Sigmoid colon (tissue), 7 donors: ENCODE data around the gene FCER2. TPM values are rescaled to one million over a fixed set of nuclear protein-coding genes. Genes with fewer than 3 reads are reported as not detected.

Experiments used
- DNase-seq: peaks from one replicate; pipeline ENCODE4 v3.0.0-alpha.2; 2019
- H3K27ac ChIP-seq, 4 donors: fragments of 200-600 bp; sonication (generic); one replicate each; pipeline ENCODE4 v1.5.1; 2016 to 2019; ENCODE audit warnings: mild to moderate bottlenecking in 1 of 4
- H3K27me3 ChIP-seq, 3 donors: fragments of 200-600 bp; sonication (generic); one replicate each; pipeline ENCODE4 v1.5.1; 2019; ENCODE audit warnings: mild to moderate bottlenecking in 1 of 3
- H3K36me3 ChIP-seq, 4 donors: fragments of 200-600 bp; sonication (generic); one replicate each; pipeline ENCODE4 v1.5.1; 2016 to 2019
- H3K4me1 ChIP-seq, 4 donors: fragments of 200-600 bp; sonication (generic); one replicate each; pipeline ENCODE4 v1.5.1; 2017 to 2019
- H3K4me3 ChIP-seq, 4 donors: fragments of 200-600 bp; sonication (generic); one replicate each; pipeline ENCODE4 v1.5.1; 2017 to 2019; ENCODE audit warnings: mild to moderate bottlenecking in 2 of 4, moderate library complexity in 1 of 4
- H3K9me3 ChIP-seq, 4 donors: fragments of 200-600 bp in 3 of 4; sonication (generic) in 3 of 4; one replicate each; pipeline versions ENCODE4 v1.5.1 to v1.6.1; 2013 to 2019
- CTCF ChIP-seq, 4 experiments: fragments of 450-650 bp in 3 of 4; fragments of 200-600 bp in 1 of 4; IDR thresholded peaks; one replicate each; pipeline ENCODE4 v1.5.1; 2016 to 2019; ENCODE audit warnings: antibody characterized with exemption in 4 of 4, mild to moderate bottlenecking in 3 of 4, moderate library complexity in 2 of 4
- EP300 ChIP-seq, 4 donors: sonication (generic); formaldehyde crosslinking; IDR thresholded peaks; one replicate each; pipeline ENCODE4 v1.6.1; 2017; ENCODE audit warnings: antibody characterized with exemption in 4 of 4
- POLR2A ChIP-seq, 2 donors: fragments of 450-650 bp; IDR thresholded peaks; one replicate each; pipeline ENCODE4 v1.6.1; 2016; ENCODE audit warnings: antibody characterized with exemption in 2 of 2, mild to moderate bottlenecking in 2 of 2, moderate library complexity in 2 of 2
- POLR2AphosphoS5 ChIP-seq, 4 donors: sonication (generic); formaldehyde crosslinking; IDR thresholded peaks; one replicate each; pipeline ENCODE4 v1.6.1; 2017; ENCODE audit warnings: antibody characterized with exemption in 4 of 4
- WGBS, 2 donors: extraction: QIAGEN DNeasy Blood & Tissue Kit; methylation state at CpG; one replicate each; pipeline ENCODE4 v1.1.7; 2013; 5-methylcytosine and 5-hydroxymethylcytosine counted together
- intact Hi-C: fragments of 100-400 bp; cut with DNase I; formaldehyde crosslinking; loops from one replicate; pipeline ENCODE4 v1.15.1; 2023
- polyA plus RNA-seq, 3 donors: library from polyadenylated mRNA; stranded (reverse); fragments of 200-250 nt; gene quantifications; one replicate each; pipeline ENCODE4 v1.2.3, GENCODE V29; 2013
- total RNA-seq, 4 donors: library from RNA; depleted of rRNA; stranded (reverse); fragments of >200 nt; gene quantifications; one replicate each; pipeline ENCODE4 v1.1.0, GENCODE V29; 2016
- donor health status: healthy with polysubstance abuse.
- donor health status: Bipolar disorder and iron deficiency.
- donor health status: healthy.

The FCER2 gene
- total and polyA plus RNA-seq, 7 donors = 0.27 to 14.7 (median 0.61) TPM; not detected in 1

GRCh38 chr19:7654401-7654800, 47.5 kb downstream of the FCER2 start:
- no peak for DNase-seq
- Histone ChIP-seq H3K36me3 (no peaks in the 10 kb centered on the region), H3K4me1 (peaks cover 0 to 8% (median 4%) of the 10 kb centered on the region in 4 donors), H3K4me3 (no peak overlapping the region), H3K27ac (no peak overlapping the region), H3K27me3 (peaks cover 0 to 10% (median 0%) of the 10 kb centered on the region in 3 donors), H3K9me3 (no peaks in the 10 kb centered on the region)
- no peak for TF ChIP-seq EP300 (IDR thresholded peaks at IDR 0.05)
- TF ChIP-seq POLR2AphosphoS5 (IDR thresholded peaks at IDR 0.05) = no peak
- no peak for TF ChIP-seq CTCF (IDR thresholded peaks at IDR 0.05)
- TF ChIP-seq POLR2A (IDR thresholded peaks at IDR 0.05) = no peak
- WGBS, 2 donors = 75 to 81% methylated on average over 8 of the region's 8 CpGs
- intact Hi-C loops = no loop called here

DNA sequence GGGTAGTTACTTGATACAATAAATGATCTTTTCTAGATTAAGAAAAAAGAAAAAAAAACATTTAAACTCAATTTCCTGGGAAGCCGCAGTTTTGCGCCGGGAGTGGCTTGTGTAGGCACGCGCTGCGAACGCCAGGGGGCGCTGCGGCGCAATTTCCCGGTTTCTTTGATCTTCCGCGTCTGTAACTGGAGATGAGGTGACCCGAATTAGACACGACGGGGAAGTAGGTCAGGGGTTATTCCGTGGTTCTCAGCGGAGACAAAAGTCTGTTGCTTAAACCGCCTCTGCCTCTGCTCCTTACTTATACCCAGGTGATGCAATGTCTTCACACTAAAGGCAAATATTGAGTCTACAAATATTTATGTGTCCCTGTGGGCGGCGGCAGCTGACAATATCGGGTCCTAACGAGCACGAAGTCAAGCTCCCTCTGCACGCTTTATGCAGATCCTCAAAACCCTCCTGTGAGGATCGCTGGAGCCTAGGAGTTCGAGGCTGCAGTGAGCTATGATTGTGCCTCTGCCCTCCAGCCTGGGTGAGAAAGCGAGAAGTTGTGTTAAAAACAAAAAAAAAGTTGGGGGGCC, 49.8 kb downstream of the FCER2 start:
- peaks cover 0 to 12% (median 0%) of the 10 kb centered on the region in 3 donors for H3K27me3 ChIP-seq
- H3K27ac ChIP-seq = peak overlapping the region in 1 of 4 donors; percentile 35
- H3K9me3 ChIP-seq = no peaks in the 10 kb centered on the region
- intact Hi-C loops = loop anchor here (1.0 to 2.0 kb wide), 2 partner anchors 28 to 149 kb away; partner anchors contain the start of gene TRAPPC5
- TF ChIP-seq POLR2A (IDR thresholded peaks at IDR 0.05) (no peak), CTCF (IDR thresholded peaks at IDR 0.05) (peak; percentile 88 to 96 (median 92)), POLR2AphosphoS5 (IDR thresholded peaks at IDR 0.05) (peak in 1 of 4 donors; percentile 46)
- no peaks in the 10 kb centered on the region for H3K36me3 ChIP-seq
- 4 to 5% methylated on average over 28 of the region's 28 CpGs for WGBS, 2 donors
- peaks cover 0 to 8% (median 4%) of the 10 kb centered on the region in 4 donors for H3K4me1 ChIP-seq
- peak; percentile 90 for DNase-seq
- peak overlapping the region in 2 of 4 donors; percentile 28 to 30 for H3K4me3 ChIP-seq

GRCh38 chr19:7650148-7650547, 51.8 kb downstream of the FCER2 start:
- H3K4me3 ChIP-seq = no peak overlapping the region
- intact Hi-C loops = no loop called here
- DNase-seq = no peak
- H3K36me3 ChIP-seq = no peaks in the 10 kb centered on the region
- peaks cover 0 to 28% (median 4%) of the 10 kb centered on the region in 3 donors for H3K27me3 ChIP-seq
- no peaks in the 10 kb centered on the region for H3K9me3 ChIP-seq
- H3K4me1 ChIP-seq = peaks cover 0 to 8% (median 4%) of the 10 kb centered on the region in 4 donors
- no peak for TF ChIP-seq POLR2A (IDR thresholded peaks at IDR 0.05)
- no peak for TF ChIP-seq EP300 (IDR thresholded peaks at IDR 0.05)
- TF ChIP-seq CTCF (IDR thresholded peaks at IDR 0.05) = no peak
- no peak for TF ChIP-seq POLR2AphosphoS5 (IDR thresholded peaks at IDR 0.05)
- H3K27ac ChIP-seq = no peak overlapping the region
- WGBS, 2 donors = 46 to 57% methylated on average over 2 of the region's 2 CpGs

DNA sequence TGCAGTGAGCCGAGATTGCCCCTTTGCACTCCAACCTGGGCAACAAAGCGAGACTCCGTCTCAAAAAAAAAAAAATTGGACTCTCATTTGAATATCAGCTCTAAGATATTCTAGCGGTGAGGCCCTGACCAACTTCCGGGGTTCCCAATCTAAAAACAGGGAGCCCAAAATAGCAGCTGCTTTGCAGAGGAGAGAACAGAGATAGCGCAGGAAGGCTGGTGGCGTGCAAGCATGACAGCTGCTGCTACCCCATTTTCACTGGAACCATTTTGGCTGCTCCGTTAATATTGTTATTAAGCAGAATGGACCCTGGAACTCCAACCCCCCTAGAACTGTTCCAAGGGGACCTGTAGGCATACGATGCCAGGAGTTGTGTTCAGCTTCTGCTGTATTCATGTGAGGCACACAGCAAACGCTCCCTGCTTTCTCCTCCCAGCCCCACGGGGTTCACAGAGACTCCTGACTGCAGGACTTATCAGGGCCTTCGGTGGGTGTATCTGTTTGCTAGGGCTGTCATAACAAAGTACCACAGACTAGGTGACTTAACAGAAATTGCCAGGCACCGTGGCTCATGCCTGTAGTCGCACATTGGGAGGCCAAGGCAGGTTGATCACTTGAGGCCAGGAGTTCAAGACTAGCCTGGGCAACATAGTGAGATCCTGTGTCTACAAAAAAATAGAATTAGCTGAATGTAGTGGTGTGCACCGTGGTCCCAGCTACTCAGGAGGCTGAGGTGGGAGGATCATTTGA, 53.5 kb downstream of the FCER2 start:
- no peak for DNase-seq
- H3K27ac ChIP-seq = no peak overlapping the region
- no peak overlapping the region for H3K4me3 ChIP-seq
- H3K9me3 ChIP-seq = no peaks in the 10 kb centered on the region
- intact Hi-C loops = no loop called here
- peaks cover 0 to 8% (median 4%) of the 10 kb centered on the region in 4 donors for H3K4me1 ChIP-seq
- peaks cover 0 to 34% (median 10%) of the 10 kb centered on the region in 3 donors for H3K27me3 ChIP-seq
- TF ChIP-seq POLR2A (IDR thresholded peaks at IDR 0.05) (no peak), POLR2AphosphoS5 (IDR thresholded peaks at IDR 0.05) (no peak), EP300 (IDR thresholded peaks at IDR 0.05) (no peak), CTCF (IDR thresholded peaks at IDR 0.05) (no peak)
- WGBS, 2 donors = 87 to 90% methylated on average over 15 of the region's 15 CpGs
- no peaks in the 10 kb centered on the region for H3K36me3 ChIP-seq
